Measurements from ENCODE around the gene UBE2N. TPM values are rescaled to one million over a fixed set of nuclear protein-coding genes. Genes with fewer than 3 reads are reported as not detected.

Gene UBE2N
- total RNA-seq, 2 experiments from 2014 or later, result 186 to 279 TPM

GRCh38 chr12:93356214-93356613 is 85.5 kb downstream of the UBE2N start:
- intact Hi-C loops (cut with DNase I, micrococcal nuclease), result no loop called here
- H3K27me3 Mint-ChIP-seq, result no peaks in the 10 kb centered on the region
- no peak for DNase-seq
- H3K4me3 Mint-ChIP-seq, result no peak overlapping the region
- no peak for ATAC-seq
- no peaks in the 10 kb centered on the region for H3K36me3 Mint-ChIP-seq (ENCODE audit: low read depth)
- POLR2A ChIA-PET, result no interaction called here
- H3K9me3 Mint-ChIP-seq (ENCODE audit: low read depth), result no peaks in the 10 kb centered on the region
- no peak overlapping the region for H3K27ac Mint-ChIP-seq
- H3K4me1 Mint-ChIP-seq, result no peaks in the 10 kb centered on the region
- CTCF ChIA-PET, result no interaction called here

Other genes starting within 250 kb of the UBE2N start
- gene NUDT4, start 64.0 kb downstream of the UBE2N start, total RNA-seq, result 10 to 100 TPM; 47.5 to 58.7 TPM
- gene MRPL42, start 25.6 kb upstream of the UBE2N start, total RNA-seq, result 10 to 100 TPM; 78.7 to 98.3 TPM
- gene SOCS2, start 130.7 kb upstream of the UBE2N start, total RNA-seq, result 10 to 100 TPM in 1 of 2 experiments, 1 to 10 TPM in 1; 8.9 to 11.5 TPM
- gene CRADD, start 235.4 kb upstream of the UBE2N start, total RNA-seq, result 1 to 10 TPM; 5.7 to 7.8 TPM

Measured in activated CD4-positive, alpha-beta T cell treated with anti-CD3 and anti-CD28 coated beads for 36 hours (primary cell).